HL-60/S4 treated with retinoic acid at 250 ng/mL for 4 days and 3 days (cell line): ENCODE data around the gene GAB4.
"Not testable (repeated sequence)": the region's sequence is repeated elsewhere in the genome, so short reads cannot be mapped to it uniquely, and the experiment has no call there.

Experiments
- in situ Hi-C: fragments of 300-500 bp; cut with MboI; formaldehyde crosslinking; loops from 2 replicates; pipeline ENCODE4 v1.7.0; 2022; ENCODE audit warnings: low sequenced_read_pairs

Gene GAB4

GRCh38 chr22:17007852-17008731, at the start of gene GAB4:
Gene GAB4, minus strand, starts transcription at chr22:17008222. Its CDS starts 108 bp downstream, at chr22:17008114.
- in situ Hi-C loops = no loop called here

DNA sequence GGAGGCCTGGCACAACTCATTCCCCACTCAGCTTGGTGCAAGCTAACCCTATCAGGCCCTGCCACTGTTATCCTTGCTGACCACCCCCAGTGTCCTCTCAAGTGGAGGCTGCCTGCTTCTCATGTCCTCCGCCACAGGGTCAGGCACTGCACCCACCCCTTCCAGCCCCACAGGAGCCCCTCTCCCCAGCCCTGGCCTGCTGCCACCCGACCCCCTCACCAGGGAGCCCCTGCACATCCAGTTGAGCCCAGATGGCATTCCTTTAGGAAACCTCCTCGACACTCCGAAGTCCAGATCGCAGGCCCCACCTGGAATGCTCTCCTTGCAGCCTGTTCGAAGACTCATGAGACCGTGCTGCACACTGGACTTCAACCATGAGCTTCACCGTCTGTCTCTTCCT, 48.8 kb upstream of the GAB4 start:
- in situ Hi-C loops = no loop called here

DNA sequence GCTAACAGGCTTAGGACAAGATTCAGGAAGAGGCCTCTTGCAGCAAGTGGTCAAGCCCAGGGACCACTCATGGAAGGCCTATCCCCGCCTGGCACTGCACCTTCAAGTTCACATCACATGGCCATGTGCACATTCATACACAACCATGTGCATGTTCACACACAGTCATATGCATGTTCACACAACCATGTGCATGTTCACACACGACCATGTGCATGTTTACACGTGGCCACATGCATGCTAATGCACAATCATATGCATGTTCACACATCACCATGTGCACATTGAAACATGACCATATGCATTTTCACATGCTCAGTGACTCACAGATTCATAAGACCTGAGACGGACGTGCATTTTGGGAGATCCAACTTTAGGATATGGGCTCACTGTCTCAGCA, 48.0 kb upstream of the GAB4 start:
- in situ Hi-C loops = no loop called here

DNA sequence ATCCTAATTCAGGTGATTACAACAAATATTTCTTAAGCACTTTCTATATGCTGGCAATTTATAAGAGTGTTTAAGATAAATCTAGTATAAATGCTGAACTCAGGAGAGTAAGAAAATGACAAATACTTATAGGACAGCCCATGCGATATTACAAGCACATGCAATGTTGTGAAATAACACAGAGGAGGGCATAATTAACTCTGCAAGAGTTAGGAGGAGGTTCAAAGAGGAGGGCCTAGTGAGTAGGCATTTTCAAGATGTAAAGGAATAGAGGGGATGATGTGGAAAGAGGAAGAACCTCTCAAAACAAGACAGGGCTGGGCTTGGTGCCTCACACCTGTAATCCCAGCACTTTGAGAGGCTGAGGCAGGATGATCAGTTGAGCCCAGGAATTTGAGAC, 39.6 kb upstream of the GAB4 start:
- in situ Hi-C loops = no loop called here

GRCh38 chr22:17046566-17047348, 38.7 kb upstream of the GAB4 start:
- in situ Hi-C loops = no loop called here

GRCh38 chr22:17043521-17043920, 35.5 kb upstream of the GAB4 start:
- in situ Hi-C loops = no loop called here

GRCh38 chr22:17036842-17037711, 29.1 kb upstream of the GAB4 start:
- in situ Hi-C loops = not testable (repeated sequence)

GRCh38 chr22:17035976-17036841, 28.2 kb upstream of the GAB4 start:
- in situ Hi-C loops = not testable (repeated sequence)

- in situ Hi-C loops = no loop called here
These were observed 27.2 kb upstream of the GAB4 start for GRCh38 chr22:17035246-17035645.

DNA sequence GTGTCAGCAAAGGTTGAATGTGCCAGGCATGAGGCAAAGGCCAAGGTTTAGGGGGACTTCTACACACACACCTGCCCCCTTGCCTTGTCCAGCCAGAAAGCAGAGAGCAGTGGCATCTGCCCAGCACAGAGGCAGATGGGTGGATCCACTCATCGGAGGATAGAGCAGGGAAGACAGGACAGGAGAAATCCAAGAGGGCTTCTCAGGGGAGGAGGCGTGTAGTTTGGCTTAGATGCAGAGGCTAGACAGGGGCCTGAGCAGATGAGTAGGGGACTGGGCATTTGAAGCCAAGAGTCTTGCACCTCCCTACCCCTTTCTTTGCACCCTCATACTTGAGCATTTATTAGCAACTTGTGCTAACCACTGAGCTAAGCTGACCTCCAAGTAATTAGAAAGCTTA, 26.5 kb upstream of the GAB4 start:
- in situ Hi-C loops = not testable (repeated sequence)

- in situ Hi-C loops = not testable (repeated sequence)
These were observed 24.3 kb upstream of the GAB4 start for GRCh38 chr22:17032277-17032676.

DNA sequence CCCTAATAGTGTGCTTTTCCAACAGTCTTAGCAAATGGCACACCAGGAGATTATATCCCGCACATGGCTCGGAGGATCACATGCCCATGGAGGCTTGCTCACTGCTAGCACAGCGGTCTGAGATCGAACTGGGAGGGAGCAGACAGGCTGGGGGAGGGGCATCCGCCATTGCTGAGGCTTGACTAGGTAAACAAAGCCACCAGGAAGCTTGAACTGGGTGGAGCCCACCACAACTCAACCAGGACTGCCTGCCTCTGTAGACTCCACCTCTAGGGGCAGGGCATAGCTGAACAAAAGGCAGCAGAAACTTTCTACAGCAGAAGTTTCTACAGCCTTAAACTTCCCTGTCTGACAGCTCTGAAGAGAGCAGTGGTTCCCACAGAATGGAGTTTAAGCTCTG, 16.4 kb upstream of the GAB4 start:
- in situ Hi-C loops = not testable (repeated sequence)

DNA sequence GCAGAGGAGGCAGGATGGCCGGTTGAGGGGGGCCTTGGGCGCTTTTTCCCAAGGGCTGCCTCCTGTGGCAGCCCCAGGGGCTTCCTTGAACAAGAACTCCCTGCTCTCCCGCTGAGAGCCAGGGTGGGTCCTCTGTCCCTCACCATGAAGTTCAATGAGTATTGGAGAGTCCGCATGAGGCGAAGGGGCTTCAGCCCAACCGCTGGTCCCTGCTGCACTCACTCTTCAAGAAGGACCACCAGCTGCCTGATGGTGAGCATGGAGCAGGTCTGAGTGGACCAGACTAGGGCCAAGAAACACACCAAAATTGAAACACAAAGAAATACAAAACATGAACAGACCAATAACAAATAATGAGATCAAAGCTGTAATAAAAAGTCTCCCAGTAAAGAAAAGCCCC, 7.5 kb upstream of the GAB4 start:
- in situ Hi-C loops = not testable (repeated sequence)

DNA sequence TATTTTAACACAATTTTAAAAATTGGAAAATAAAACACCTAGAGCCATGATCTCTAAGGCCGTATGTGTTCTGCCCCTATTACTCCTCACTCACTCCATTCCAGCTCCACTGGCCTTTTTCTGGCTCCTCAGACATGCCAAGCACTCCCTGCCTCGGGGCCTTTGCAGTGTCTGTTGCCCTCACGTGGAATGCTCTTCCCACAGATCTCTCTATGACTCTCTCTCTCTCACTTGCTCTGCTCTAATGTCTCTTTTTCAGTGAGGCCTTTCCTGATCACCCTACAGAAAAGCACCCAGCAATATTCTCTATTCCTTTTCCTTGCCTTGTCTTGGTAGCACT, 6.0 kb upstream of the GAB4 start:
- in situ Hi-C loops = not testable (repeated sequence)

- in situ Hi-C loops = no loop called here
These were observed 5.5 kb upstream of the GAB4 start for GRCh38 chr22:17013396-17014100.

DNA sequence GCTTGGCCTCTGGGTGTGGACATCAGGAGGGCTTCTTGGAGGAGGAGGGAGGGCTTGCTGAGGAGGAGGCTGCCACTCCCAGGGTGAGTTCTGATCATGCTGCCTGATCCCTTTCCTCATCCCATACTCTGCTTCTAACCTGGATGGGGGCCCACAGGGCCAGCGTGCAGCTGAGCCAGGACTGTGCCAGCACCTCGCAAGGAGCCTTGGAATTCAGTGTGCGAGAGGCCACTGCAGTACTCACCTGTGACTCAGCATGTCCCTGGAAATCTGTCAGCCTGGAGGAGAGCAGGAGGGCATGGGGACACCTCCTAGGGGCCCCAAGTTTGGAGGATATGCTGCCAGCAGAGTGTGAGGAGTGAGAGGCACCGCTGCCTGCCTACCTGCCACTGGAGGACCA, 4.2 kb upstream of the GAB4 start:
- in situ Hi-C loops = no loop called here

- in situ Hi-C loops = no loop called here
These were observed 1.7 kb upstream of the GAB4 start for GRCh38 chr22:17009640-17010291.

DNA sequence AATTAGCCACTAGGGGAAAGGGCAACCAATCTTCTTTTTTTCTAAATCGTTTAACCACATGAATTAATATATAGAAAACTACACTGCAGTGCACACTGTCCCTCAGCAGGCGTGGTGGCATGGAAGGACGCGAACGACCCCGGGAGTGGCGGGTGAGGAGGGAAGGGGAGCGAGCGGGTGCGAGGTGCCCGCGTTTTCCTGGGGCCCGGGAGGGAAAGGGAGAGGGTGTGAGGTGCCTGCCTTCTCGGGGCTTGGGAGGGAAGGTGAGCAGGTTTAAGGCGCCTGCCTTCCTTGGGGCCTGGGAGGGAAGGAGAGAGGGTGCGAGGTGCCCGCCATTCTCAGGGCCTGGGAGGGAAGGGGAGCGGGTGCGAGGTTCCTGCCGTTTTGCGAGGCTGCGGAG, 765 bp downstream of the GAB4 start:
- in situ Hi-C loops = no loop called here

DNA sequence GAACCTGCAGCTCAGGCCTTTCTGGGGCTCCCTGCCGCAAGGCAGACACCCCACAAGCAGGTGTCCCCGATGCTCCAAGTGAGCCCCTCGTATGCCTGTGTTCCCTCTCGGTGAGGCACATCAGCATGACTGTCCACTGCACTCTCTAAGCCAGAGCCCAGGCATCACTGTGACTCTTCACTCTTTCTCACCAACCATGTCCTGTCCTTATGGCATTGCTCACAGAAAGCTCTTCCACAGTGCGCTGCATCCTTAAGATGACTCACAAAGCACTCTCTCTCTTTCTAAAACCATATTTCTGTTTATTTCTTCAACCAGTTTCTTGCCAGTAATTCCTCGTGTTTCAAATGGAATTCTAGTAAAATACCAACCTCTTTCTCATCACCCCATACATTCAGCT, 18.1 kb downstream of the GAB4 start:
- in situ Hi-C loops = no loop called here
